Stimulated activated CD8-positive, alpha-beta memory T cell treated with anti-CD3 and anti-CD28 coated beads, Interleukin-4, amount 100 ng/mL, for 48 hours (primary cell): Measurements from ENCODE around the gene PRR15L.
"Not testable (repeated sequence)": the region's sequence is repeated elsewhere in the genome, so short reads cannot be mapped to it uniquely, and the experiment has no call there.

Experiments used
- DNase-seq: peaks from one replicate; pipeline ENCODE4 v3.0.0-alpha.2; 2020

The PRR15L gene

DNA sequence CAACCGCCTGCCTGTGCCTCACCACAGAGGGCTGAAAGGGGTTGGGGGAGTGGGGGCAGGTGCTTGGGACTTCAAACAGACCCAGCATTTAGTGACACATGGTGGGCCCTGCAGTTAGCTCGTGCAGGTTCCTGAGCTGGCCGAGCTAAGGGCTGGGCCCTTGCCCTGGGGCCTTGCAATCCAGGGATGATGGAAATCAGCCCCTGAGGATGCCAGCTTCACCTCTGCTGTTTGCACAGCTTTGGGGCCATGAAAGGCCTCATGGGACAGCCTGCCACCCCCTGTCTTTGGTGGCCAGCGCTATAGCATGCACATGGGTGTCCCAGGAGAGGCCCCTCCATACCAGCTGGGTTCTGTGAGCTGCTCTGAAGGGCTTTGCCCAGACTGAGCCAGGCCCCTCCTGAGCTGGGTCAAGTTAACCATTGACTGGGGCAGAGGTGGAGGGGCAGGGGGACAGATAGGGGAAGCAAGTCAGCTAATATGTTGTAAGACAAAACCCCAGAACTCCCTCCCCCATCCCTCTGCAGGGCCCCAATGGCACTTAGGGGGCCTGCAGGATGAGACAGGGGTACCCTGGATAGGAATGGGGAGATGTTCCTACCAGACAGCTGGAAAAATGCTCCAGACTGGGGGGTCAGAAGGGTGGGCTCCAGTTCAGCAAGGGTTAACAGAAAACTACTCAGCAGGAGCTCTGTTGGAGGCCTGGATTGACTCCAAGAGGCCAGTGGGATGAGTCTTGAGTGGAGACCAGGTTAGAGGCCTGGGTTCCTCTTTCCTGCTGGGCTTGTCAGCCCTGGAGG, 692 bp downstream of the PRR15L start:
- DNase-seq = no peak

DNA sequence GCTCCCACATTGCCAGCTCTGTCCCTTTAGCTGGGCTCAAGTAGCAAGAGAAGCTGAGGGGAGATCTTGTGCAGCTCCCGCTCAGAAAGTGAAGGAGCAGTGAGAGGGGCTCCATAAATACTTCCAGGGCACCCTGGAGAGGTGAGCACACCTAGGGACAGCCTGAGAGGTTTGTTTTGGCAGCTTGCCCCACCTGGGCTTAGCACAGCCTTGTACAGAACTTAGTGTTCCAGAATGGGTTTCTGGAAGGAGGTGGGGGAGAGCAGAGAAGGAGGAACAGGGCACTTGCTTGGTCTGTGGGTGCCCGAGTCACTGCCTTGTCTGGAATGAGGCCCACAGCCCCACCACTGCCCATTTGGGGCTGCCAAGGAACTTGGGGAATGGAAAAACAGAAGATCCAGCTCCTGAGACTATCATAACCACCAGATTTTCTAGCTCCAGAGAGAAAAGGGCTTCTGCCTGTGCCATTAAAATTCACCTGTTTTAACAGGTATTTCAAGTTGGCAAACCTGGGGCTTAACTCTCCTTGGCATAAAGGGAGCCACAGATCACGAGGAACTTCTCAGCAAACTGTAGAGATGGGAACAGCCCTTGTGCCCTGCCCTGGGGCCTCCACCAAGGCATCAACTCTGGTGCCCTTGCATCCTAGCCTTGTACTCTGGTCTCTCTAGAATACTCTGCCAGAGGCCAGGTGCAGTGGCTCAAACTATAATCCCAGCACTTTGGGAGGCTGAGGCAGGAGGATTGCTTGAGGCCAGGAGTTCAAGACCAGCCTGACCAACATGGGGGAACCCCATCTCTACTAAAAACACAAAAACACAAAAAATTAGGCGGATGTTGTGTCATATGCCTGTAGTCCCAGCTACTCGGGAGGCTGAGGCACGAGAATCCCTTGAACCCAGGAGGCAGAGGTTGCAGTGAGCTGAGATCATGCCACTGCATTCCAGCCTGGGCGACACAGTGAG, 1.9 kb downstream of the PRR15L start:
- no peak for DNase-seq

DNA sequence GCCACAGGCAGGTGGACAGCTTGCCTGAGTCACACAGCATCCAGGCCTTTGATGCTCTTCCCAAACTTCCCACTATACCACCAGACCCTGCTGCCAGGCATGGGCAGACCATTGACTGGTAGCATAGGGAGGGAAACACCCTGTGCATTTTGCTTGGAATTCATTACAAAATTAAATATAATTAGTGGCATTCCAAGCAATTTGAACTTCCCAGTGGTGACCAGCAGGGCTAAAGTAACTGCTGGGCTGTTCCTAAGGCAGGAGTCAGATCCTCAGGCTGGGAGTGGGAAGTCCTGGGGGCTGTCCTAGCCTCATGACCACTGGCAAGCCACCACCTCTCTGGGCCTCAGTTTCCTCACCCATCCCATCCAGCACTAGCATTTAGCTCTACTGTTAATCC, 3.8 kb downstream of the PRR15L start:
- no peak for DNase-seq

DNA sequence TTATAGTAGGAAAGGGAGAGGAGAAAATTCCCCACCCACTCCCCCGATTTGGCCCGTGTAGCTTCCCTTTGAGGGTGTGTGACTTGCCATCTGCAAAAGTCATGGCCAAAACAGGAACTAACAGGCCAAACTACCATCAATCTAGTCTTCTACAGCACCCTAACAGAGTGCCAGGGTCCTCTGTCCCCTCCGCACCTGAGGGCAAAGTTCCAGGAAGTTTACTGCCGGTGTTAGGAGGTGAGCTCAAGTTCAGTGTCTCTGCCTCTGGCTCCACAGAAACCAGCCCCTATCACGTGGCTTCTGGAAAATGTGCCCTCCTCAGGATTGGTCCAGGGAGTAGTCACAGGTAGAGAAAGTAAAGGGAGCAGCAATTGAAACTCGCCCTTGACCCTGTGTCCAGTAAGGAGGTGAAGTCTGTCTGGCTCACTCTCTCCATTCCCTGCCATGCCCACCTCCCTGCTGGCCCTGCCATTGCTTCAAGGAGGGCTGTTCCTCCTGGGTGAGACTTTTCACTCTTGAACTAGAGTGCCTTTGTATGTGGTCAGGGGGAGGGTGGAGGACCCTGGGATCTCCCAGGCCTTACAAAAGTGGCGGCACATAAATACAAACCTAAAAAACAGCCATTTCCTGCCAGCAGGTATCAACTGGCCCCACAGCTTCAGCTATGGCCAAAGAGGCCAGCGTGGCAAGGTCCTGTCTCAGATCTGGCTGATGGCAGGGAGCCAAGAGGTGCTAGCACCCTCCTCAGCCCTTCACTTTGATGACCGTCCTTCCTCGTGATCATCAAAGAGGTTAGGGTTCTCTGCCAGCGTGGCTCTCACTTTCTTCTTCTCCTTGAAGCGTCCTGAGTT, 5.3 kb downstream of the PRR15L start:
- no peak for DNase-seq

DNA sequence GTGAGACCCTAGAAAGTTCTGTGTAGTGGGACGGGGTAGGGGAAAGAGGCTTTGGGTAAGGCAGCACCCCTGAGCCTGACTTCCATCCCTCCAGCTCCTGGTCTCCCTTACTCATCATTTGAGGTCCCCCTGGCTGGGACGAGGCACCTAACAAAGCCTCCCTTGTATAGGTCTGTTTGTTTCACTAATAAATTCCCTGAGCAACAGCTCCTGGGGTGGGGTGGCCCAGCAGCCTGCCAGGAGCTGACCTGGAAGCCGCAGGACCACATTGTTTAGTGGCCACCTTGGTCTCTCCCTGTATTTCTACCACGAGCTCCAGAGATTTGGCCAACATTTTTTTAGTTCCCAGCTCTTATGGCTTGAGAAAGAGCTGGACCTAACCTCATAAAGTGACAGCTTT, 7.2 kb downstream of the PRR15L start:
- DNase-seq = no peak

DNA sequence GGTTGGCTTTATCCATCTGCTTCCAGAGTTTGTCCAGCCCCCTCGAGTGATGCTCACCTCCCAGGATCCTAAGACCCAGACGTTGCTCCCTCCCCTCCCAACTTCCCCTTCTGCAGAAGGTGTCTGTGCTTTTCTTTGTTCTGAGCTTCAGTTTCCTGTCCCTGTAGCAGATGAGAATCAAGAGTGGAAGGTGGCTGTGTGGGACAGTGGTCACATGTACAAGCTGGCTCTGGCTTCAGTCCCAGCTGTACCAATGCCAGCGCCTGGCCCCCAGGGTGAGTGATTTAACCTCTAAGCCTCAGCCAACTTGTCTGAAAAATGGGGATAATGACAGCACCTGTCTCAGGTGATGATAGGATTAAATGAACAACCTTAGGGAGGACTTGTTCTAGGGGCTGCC, 7.7 kb downstream of the PRR15L start:
- DNase-seq = no peak

DNA sequence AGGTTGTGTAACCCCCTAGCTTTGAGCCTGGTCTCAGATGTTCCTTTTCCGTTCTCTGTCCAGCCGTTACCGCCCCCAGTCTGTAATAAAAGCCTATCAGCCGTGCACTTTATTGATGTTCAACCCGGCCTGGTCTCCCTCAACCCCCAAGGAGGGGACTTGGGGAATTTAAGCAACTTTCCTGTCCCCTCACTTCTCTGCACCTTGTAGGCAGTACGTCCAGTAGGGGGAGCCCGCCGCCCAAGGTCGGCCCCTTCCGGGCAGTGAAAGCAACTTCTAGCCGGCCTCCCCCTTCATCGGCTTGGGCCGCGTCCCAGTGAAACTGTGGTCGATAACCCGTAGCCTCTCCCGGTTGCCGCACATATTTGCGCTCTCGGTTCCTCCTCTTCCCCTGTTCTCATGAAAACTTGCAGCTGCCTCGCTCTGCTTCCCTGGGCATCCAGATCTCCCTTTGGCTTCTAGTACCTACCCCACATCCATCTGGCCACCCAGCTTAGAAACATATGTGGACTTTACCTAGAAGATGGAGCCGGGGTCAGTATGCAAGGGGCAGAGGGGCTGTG, 8.4 kb downstream of the PRR15L start:
- DNase-seq = peak; percentile 94

DNA sequence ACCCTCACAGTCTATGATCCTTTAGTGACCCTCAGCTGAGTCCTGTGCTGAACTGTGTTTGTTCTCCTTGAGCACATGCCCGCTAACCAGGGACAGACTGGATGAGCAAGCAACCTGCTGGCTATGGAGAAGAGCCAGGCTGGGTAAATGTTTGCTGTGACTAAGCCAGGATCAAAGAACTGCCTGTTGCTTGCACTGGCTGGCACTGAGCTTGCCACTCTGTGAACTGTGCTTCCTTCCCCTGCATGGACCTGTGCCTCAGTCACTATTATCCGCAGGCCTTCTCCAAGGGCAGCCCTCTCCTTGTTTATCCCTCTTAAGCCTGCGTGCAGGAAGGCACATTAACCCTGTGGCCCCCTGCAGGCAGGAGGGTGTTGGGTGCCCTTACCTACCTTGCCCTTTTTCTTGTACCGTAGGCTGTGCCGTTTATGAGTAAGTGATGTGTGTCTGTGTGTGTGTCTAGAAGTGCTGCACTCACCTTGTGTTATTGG, 8.9 kb downstream of the PRR15L start:
- DNase-seq = no peak

DNA sequence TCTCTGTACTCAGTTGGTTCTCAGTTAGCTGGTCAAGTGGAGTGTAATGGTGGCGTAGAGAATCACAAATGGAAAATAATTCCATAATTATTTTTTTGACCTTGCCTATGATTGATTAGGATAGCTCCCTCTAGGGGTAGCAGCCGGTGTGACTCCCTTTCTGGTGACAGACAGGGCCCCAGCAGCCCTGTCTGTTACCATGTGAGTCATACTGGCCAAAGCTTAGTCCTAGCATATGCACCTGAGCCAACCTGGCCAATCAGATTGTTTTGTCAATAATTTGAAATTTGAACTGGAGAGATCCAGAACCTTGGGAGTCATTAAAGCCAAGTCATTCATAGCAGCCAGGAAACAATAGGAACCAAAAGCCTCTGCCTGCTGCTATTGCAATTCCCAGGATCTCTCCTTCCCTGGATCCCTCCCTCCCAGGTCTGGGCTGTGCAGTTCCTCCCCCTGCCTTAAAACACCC, 10.7 kb downstream of the PRR15L start:
- peak; percentile 88 for DNase-seq

DNA sequence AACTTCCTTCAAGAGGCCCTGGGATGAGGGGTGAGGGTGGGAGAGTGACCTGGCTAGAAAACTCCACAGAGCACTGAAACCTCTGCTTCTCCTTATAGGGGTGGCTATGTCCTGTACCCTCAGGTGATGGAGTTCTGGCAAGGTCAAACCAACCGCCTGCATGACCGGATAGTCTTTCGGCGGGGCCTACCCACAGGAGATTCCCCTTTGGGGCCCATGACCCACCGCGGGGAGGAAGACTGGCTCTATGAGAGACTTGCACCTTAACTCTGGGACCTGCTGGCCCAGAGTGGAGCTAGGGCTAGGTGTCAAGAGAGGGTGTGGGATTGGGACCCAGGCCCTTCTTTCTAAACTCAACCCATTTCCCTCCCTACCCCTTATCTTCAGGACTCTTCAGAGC, 11.2 kb downstream of the PRR15L start:
- DNase-seq = no peak

DNA sequence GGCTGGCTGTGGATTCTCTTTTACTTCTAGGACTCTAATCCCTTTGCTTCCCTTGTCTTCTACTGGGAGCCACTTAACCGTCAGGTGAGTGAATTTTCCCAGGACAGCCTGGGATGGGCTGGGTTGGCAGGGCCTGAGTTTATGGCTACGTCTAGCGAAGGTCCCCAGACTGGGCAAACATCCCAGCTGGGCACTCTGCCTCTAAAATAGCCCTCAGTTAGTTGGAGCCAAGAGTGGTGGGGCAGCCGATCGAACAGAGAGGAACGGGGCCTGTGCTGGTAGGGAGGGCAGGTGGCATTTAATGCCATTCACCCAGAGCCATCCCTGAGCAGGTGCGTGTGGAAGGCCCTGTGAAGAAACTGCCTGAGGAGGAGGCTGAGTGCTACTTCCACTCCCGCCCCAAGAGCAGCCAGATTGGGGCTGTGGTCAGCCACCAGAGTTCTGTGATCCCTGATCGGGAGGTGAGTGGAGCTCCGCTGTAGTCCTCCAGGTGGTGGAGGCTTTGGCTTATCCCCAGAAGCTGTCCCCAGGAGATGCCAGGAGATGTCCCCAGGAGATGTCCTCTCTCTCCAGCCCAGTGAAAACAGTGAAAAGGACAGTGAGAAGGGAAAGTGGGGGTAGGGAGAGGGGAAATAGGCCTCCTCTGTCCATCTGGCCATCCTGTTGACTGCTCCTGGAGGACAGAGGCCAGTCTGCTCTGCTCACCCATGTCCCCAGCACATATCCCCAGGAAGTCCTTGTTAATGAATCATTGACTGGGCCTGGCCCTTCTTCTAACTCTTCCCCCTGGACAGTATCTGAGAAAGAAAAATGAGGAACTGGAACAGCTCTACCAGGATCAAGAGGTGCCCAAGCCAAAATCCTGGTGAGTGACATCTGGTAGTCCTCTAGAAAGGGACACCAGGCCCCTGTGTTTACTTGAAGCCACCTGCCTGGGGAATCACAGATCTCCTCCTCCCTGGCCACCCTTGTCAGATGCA, 11.9 kb downstream of the PRR15L start:
- no peak for DNase-seq

DNA sequence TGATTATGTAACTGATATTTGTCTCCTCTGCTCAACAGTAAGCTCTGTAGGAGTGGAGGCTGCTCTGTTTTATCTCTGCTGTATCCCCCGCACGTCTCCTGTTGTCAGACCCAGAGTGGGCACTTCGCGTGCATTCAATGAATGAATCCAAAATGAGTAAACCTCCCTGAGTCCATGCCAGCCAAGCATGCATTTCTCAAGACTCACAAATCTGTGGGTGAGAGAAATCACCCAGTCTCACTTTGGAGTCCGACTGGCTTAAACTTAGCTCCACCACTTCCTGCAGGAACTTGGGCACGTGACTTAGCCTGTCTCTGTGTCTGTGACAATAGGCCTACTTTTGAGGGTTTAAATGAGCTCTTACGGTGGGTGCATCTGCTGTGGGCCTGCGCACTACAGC, 12.6 kb downstream of the PRR15L start:
- DNase-seq = no peak

DNA sequence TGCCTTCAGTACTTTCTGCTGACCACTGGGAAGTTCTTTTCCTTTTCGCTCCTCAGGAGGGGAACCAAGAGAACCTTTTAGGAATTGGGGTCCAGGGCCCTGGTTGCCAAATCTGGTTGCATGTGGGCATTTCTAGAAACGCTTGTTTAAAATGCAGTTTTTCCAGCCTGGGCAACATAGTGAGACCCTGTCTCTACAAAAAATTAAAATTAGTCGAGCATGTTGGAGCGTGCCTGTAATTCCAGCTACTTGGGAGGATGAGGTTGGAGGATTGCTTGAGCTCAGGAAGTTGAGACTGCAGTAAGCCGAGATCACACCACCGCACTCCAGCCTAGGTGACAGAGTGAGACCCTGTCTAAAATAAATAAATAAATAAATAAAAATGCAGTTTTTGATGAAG, 15.1 kb downstream of the PRR15L start:
- no peak for DNase-seq

DNA sequence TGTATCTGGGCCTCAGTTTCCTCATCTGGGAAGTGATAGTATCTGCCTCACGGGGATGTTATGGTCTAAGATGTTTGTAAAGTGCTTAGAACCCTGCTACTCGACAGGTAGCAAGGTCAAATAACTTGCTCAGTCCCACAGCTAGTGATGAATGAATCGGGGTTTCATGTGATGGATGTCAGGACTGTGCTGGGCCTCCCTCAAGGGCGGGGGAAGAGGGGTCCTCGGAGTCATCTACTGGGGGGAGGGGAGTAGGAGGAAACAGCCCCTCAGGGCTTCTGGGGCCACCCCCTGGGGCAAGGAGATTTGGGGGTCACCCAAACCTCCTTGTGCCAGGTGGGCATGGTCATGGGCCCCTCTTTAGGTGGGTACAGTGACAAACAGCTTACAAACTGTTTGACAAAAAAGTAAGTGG, 15.6 kb downstream of the PRR15L start:
- peak; percentile 42 for DNase-seq

DNA sequence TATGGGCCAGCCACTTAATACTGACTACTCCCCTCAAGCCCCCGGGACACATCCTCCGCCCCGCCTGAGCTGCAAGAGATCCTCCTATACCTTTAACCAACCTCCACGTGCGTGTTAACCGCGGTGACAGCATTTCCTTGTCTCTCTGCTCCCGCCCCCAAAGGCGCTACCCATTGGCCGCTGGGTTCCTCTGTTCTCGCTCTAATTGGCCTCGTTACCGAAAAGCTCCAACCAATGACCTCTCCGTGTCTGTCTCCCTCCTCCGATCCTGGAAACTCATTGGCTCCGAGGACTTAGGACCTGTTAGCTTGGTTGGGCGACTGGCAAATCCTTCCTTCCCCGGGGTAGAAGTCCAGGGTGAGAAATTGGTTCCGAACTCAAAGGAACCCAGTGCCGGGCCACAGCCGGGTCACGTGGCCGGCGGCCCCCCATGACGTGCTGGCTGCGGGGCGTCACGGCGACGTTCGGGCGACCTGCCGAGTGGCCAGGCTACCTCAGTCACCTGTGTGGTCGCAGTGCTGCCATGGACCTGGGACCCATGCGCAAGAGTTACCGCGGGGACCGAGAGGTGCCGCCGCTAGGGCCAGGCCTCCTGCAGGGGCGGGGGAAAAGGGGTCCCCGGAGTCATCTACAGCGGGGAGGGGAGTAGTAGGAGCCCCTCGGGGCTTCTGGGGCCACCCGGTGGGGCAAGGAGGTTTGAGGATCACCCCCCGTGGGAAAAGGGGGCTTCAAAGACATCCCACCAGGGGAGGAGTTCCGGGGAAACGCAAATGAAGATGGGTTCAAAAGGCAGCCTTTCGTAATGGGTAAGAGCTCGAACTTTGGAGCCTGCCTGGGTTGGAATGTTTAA, 16.2 kb downstream of the PRR15L start, which contains the start of gene PNPO:
Gene PNPO, plus strand, starts transcription at position 326 of the 850 bp plus-strand sequence. Its CDS starts 105 bp downstream, at position 431.
- DNase-seq = peak; percentile 96

DNA sequence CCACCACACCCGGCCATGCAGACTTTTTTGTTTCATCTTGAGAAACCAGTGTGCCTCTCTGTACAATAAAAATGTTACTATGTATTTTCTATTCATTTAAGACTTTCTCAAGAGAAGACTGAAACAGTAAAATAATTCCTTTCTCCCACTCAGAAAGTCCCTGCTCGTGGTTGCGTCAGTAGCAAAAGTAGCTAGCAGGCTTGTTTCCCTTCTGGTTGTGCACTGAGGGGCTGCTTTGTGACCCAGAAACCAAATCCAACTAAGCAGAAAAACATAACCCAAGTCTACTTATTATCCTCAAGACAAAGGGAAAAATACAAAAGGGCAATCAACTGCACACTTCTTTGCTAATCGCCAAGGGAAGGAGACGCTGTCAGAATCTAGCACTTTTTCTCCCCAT, 19.7 kb downstream of the PRR15L start:
- DNase-seq = no peak

DNA sequence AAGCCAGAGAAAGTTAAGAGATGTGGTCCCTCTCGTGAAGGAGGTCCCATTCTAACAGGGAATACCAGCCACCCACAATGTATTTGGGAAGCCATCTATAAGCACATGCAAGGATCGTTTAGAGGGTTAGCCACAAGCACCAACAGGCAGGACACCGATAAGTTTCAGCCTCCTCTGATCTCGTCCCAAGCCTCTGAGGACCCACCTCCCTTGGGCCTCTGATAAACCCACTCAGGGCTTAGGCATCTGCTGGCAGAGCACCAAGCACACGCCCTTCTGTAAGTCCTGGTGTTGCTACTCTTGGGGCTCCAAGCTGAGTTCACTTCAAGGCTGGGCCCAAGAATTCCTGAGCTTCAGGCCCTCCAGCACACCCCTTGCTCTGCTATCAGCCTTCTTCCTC, 21.7 kb downstream of the PRR15L start:
- DNase-seq = no peak

DNA sequence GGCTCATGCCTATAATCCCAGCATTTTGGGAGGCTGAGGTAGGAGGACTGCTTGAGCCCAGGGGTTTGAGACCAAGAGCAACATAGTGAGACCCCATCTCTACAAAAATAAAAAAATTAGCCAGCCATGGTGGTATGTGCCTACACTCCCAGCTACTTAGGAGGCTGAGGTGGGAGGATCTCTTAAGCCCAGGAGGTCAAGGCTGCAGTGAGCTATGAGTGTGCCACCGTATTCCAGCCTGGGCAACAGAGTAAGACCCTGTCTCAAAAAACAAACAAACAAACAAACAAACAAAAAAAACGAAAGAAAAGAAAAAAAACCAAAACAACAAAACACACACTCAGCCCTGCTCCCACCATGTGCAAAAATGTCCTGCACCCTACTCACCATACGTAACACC, 22.2 kb downstream of the PRR15L start:
- DNase-seq = not testable (repeated sequence)

DNA sequence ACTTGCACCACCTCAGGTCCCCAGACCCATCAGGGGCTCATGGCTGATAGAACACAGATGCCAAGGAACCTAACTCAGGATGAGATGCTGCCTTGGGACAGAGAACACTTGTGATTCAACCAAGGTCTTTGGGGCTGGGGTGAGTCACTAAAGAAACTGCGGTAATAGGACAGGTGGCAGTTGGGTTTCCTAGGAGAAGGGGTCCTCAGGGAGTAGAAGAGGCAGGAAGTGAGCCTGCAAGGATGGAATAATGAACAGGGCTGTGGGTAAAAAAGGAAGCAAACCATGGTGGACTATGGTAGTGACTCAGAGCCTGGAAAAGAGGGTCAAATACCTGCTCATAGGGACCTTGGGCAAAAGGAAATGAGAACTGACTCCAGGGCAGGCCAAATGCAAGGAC, 22.8 kb downstream of the PRR15L start:
- DNase-seq = no peak

DNA sequence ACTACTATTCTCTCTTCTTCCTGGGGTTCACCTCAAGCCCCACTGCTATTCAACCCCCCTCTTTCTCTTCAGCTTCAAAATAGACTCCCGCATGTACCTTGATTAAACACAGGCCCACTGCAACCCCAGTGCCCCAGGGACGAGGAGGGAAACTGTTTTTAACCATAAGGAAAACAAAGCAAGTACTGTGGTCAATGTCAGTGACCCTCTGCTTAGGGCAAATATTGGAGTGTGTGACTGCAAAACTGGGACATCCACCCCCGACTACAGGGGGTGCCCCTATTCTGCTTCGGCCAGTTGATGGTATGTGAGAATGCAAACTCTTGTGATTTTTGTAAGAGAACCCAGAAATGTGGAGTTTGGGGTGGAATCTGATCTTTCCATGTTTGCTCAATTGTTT, 25.8 kb downstream of the PRR15L start:
- DNase-seq = no peak
